Mucosa of descending colon (tissue), 3 donors: ENCODE measurements around the gene MPZL3. TPM values are rescaled to one million over a fixed set of nuclear protein-coding genes. Genes with fewer than 3 reads are reported as not detected.

Source experiments
- ATAC-seq: fragments of 200-7000 bp; cut with Tn5 transposase; one replicate; pipeline ENCODE4 v1.9.1; 2020; ENCODE audit warnings: mild to moderate bottlenecking, moderate library complexity
- DNase-seq, 3 donors: peaks; one replicate each; pipeline ENCODE4 v3.0.0-alpha.2; 2020
- H3K36me3 ChIP-seq: fragments of 200-600 bp; one replicate; pipeline ENCODE4 v1.8.0; 2021; ENCODE audit warnings: low read depth, mild to moderate bottlenecking
- H3K4me1 ChIP-seq: fragments of 200-600 bp; one replicate; pipeline ENCODE4 v1.8.0; 2021; ENCODE audit warnings: low read depth, mild to moderate bottlenecking
- H3K4me3 ChIP-seq: fragments of 200-600 bp; one replicate; pipeline ENCODE4 v1.8.0; 2021; ENCODE audit warnings: mild to moderate bottlenecking
- H3K9me3 ChIP-seq: fragments of 200-600 bp; one replicate; pipeline ENCODE4 v1.8.0; 2021; ENCODE audit warnings: mild to moderate bottlenecking
- intact Hi-C, 2 donors: fragments of 100-400 bp; cut with DNase I in 1 of 2; cut with micrococcal nuclease in 1 of 2; formaldehyde crosslinking; loops; one replicate each; pipeline versions ENCODE4 v1.11.0 to v1.11.1; 2022; cut with DNase I, micrococcal nuclease
- total RNA-seq, 3 donors: library from RNA; stranded (reverse); fragmentation: NEBNext Ultra II Directional in 2 of 3; extraction: Animal tissue kit (Norgen Biotek cat#: 25700) in 2 of 3; gene quantifications; one replicate each; pipeline versions ENCODE4 v1.2.1 to v1.2.4, GENCODE V29; 2021 to 2023
- TF ChIP-seq, protein P1 (sequence below): fragments of 200-600 bp; IDR thresholded peaks from one replicate; pipeline ENCODE4 v1.8.0; 2022; ENCODE audit warnings: antibody characterized with exemption, mild to moderate bottlenecking
- donor health status: DM: no; HTN: no; CAD: no; lungs with moderate emphysema.
- donor health status: DM: no; HTN: no; CAD: no.
- donor health status: DM: no; HTN: yes; CAD: no.

MPZL3 gene
- total RNA-seq, 3 donors from 2014 or later = 4.9 to 19.6 (median 9.0) TPM

DNA sequence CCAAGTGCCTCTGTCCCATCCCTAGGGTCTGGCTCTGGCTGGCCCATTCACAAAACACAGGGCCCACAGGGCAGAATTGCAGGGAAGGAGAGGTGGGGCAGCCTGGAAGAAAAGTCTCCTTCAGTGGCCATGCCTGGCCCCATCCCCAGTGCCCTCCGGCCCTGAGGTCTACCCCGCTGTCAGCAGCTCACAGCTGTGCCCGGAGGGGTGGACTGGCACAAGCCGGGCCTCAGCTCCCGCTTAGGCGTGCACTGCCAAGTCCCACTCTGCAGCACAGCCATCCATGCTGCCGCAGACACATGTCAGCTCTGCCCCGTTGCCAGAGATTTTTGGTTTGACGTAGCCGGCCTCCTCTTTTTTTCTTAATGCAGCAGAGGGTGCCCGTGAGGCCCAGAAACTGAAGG, 71.9 kb downstream of the MPZL3 start:
- no peak overlapping the region for H3K4me3 ChIP-seq
- H3K36me3 ChIP-seq = no peaks in the 10 kb centered on the region
- H3K4me1 ChIP-seq = no peaks in the 10 kb centered on the region
- DNase-seq (peak in 1 of 3 donors; percentile 33), ATAC-seq (peak; percentile 36)
- H3K9me3 ChIP-seq = no peaks in the 10 kb centered on the region
- intact Hi-C loops = no loop called here
- TF ChIP-seq, protein P1, sequence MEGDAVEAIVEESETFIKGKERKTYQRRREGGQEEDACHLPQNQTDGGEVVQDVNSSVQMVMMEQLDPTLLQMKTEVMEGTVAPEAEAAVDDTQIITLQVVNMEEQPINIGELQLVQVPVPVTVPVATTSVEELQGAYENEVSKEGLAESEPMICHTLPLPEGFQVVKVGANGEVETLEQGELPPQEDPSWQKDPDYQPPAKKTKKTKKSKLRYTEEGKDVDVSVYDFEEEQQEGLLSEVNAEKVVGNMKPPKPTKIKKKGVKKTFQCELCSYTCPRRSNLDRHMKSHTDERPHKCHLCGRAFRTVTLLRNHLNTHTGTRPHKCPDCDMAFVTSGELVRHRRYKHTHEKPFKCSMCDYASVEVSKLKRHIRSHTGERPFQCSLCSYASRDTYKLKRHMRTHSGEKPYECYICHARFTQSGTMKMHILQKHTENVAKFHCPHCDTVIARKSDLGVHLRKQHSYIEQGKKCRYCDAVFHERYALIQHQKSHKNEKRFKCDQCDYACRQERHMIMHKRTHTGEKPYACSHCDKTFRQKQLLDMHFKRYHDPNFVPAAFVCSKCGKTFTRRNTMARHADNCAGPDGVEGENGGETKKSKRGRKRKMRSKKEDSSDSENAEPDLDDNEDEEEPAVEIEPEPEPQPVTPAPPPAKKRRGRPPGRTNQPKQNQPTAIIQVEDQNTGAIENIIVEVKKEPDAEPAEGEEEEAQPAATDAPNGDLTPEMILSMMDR = no peak

DNA sequence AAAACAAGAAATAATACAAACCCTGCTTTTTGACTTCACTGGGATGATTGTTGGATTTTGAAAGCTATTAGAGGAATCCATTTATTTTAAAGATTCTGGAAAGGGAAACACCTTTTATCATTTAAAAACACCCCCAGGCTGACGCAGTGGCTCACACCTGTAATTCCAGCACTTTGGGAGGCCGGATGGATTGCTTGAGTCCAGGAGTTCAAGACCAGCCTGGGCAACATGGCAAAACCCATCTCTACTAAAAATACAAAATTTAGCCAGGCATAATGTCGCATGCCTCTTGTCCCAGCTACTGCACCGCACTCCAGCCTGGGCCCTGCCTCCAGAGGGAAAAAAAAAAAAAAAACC, 75.4 kb downstream of the MPZL3 start:
- no peak for ATAC-seq
- Histone ChIP-seq H3K36me3 (no peaks in the 10 kb centered on the region), H3K4me1 (peaks cover 2% of the 10 kb centered on the region), H3K9me3 (no peaks in the 10 kb centered on the region), H3K4me3 (no peak overlapping the region)
- TF ChIP-seq, protein P1 = no peak
- intact Hi-C loops = no loop called here
- DNase-seq = no peak

Other genes with a start within 250 kb of the MPZL3 start
- gene TMPRSS4, start 175.3 kb downstream of the MPZL3 start, total RNA-seq = 100 to 1,000 TPM; 159 to 648 (median 243) TPM
- gene SMIM35, start 165.4 kb downstream of the MPZL3 start, total RNA-seq = not detected
- gene SCN4B, start 99.5 kb downstream of the MPZL3 start, total RNA-seq = 1 to 10 TPM; 1.0 to 2.6 (median 1.2) TPM
- 1 to 10 TPM in 1 of 3 donors, under 1 TPM in 2; 0.23 to 3.7 (median 0.34) TPM for gene SCN2B, start 75.7 kb downstream of the MPZL3 start, total RNA-seq
- gene JAML, start 27.4 kb downstream of the MPZL3 start, total RNA-seq = 10 to 100 TPM in 1 of 3 donors, 1 to 10 TPM in 2; 7.5 to 15.0 (median 7.7) TPM
- gene MPZL2, start 11.9 kb upstream of the MPZL3 start, total RNA-seq = 10 to 100 TPM; 34.4 to 83.1 (median 72.4) TPM
- 1 to 10 TPM; 6.3 to 9.7 (median 9.7) TPM for gene CD3E, start 52.4 kb upstream of the MPZL3 start, total RNA-seq
- gene CD3D, start 90.3 kb upstream of the MPZL3 start, total RNA-seq = 1 to 10 TPM; 4.9 to 8.1 (median 7.7) TPM
- gene CD3G, start 92.0 kb upstream of the MPZL3 start, total RNA-seq = 1 to 10 TPM; 2.8 to 5.1 (median 4.2) TPM
- gene UBE4A, start 107.2 kb upstream of the MPZL3 start, total RNA-seq = 10 to 100 TPM; 42.3 to 50.1 (median 46.1) TPM
- gene ATP5MG, start 149.2 kb upstream of the MPZL3 start, total RNA-seq = 100 to 1,000 TPM; 224 to 287 (median 262) TPM
- 10 to 100 TPM; 49.0 to 89.3 (median 51.4) TPM for gene KMT2A, start 184.1 kb upstream of the MPZL3 start, total RNA-seq